HCT116 (cell line): ENCODE measurements around the gene CHCT1.

Experiments used
- POLR2AphosphoS5 ChIP-seq: IDR thresholded peaks from 2 replicates; pipeline ENCODE4 v1.6.1; 2011; ENCODE audit warnings: mild to moderate bottlenecking, low read depth, low read length, moderate library complexity
- ZNF274 ChIP-seq: fragments of 200-500 bp; sonication (Bioruptor generic); IDR thresholded peaks from 2 replicates; pipeline ENCODE4 v1.6.1; 2014; ENCODE audit warnings: mild to moderate bottlenecking, low read depth, low read length, inconsistent platforms
- TF ChIP-seq, protein P1 (sequence below), 3 experiments: fragments of 200-600 bp in 1 of 3; sonication (generic) in 1 of 3; IDR thresholded peaks in 2 of 3; conservative IDR thresholded peaks in 1 of 3; 2 replicates each; pipeline ENCODE4 v1.5.1; 2012 to 2017; ENCODE audit warnings: low read depth in 2 of 3, low read length in 2 of 3, antibody characterized with exemption in 1 of 3, borderline replicate concordance in 1 of 3, control low read depth in 1 of 3, mild to moderate bottlenecking in 1 of 3, mixed read lengths in 1 of 3, mixed run types in 1 of 3, moderate library complexity in 1 of 3; ENCODE audit not compliant: insufficient read depth in 1 of 3
- TF ChIP-seq, protein P2 (sequence below): IDR thresholded peaks from 2 replicates; pipeline ENCODE4 v1.6.1; 2012

- TF ChIP-seq, protein P1, sequence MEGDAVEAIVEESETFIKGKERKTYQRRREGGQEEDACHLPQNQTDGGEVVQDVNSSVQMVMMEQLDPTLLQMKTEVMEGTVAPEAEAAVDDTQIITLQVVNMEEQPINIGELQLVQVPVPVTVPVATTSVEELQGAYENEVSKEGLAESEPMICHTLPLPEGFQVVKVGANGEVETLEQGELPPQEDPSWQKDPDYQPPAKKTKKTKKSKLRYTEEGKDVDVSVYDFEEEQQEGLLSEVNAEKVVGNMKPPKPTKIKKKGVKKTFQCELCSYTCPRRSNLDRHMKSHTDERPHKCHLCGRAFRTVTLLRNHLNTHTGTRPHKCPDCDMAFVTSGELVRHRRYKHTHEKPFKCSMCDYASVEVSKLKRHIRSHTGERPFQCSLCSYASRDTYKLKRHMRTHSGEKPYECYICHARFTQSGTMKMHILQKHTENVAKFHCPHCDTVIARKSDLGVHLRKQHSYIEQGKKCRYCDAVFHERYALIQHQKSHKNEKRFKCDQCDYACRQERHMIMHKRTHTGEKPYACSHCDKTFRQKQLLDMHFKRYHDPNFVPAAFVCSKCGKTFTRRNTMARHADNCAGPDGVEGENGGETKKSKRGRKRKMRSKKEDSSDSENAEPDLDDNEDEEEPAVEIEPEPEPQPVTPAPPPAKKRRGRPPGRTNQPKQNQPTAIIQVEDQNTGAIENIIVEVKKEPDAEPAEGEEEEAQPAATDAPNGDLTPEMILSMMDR (IDR thresholded peaks at IDR 0.05 in 2 of 3, conservative IDR thresholded peaks at IDR 0.05 in 1 of 3; ENCODE audit: borderline replicate concordance in 1 of 3, insufficient read depth in 1 of 3, low read depth in 2 of 3, low read length in 2 of 3), result no peak
- TF ChIP-seq ZNF274 (no peak), POLR2AphosphoS5 (no peak)
- TF ChIP-seq, protein P2, sequence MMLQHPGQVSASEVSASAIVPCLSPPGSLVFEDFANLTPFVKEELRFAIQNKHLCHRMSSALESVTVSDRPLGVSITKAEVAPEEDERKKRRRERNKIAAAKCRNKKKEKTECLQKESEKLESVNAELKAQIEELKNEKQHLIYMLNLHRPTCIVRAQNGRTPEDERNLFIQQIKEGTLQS, result no peak
Measured at GRCh38 chr17:60451965-60452364, 29.7 kb downstream of the CHCT1 start.
